HEK293 (cell line): Measurements from ENCODE around the gene GRAMD1B.

Source experiments
- CTCF ChIA-PET: fragments of 350-600 bp; formaldehyde crosslinking; extraction: SDS; loops from one replicate; lab custom pipeline; 2021; ENCODE audit warnings: antibody characterized with exemption; lab: Yijun Ruan, JAX
- POLR2A ChIA-PET: fragments of 300-600 bp; formaldehyde crosslinking; extraction: SDS; loops from one replicate; lab custom pipeline; 2020; ENCODE audit warnings: antibody characterized with exemption, inconsistent platforms; lab: Yijun Ruan, JAX
- H3K27ac ChIP-seq: fragments of 200-500 bp; sonication (Bioruptor generic); 2 replicates; pipeline ENCODE4 v1.5.1; 2014; ENCODE audit warnings: low read depth, low read length, control low read depth, inconsistent platforms; ENCODE audit errors: extremely low read depth
- H3K36me3 ChIP-seq, 2 experiments: fragments of 200-500 bp in 1 of 2; sonication (Bioruptor generic) in 1 of 2; 1 replicate in 1 of 2; 2 replicates in 1 of 2; pipeline ENCODE4 v1.5.1; 2014 to 2017; ENCODE audit warnings: inconsistent platforms in 2 of 2, low read length in 2 of 2; ENCODE audit not compliant: control insufficient read depth in 2 of 2, insufficient read depth in 1 of 2
- H3K4me1 ChIP-seq: fragments of 200-500 bp; sonication (Bioruptor generic); 2 replicates; pipeline ENCODE4 v1.5.1; 2014; ENCODE audit warnings: mild to moderate bottlenecking, low read length, inconsistent platforms; ENCODE audit not compliant: control insufficient read depth, insufficient read depth
- H3K4me3 ChIP-seq: 2 replicates; pipeline ENCODE4 v1.5.1; 2011; ENCODE audit warnings: low read depth, mild to moderate bottlenecking, control low read depth, low read length, moderate library complexity
- H3K9me3 ChIP-seq: fragments of 200-500 bp; sonication (Bioruptor generic); 2 replicates; pipeline ENCODE4 v1.5.1; 2014; ENCODE audit warnings: low read depth, low read length, inconsistent platforms; ENCODE audit not compliant: control insufficient read depth, insufficient read depth
- EGR2 ChIP-seq: fragments of 450-650 bp; formaldehyde crosslinking; IDR thresholded peaks from 2 replicates; pipeline ENCODE4 v1.5.1; 2016; ENCODE audit warnings: low read depth, missing biosample characterization, missing genetic modification characterization
- KLF10 ChIP-seq: fragments of 450-650 bp; IDR thresholded peaks from 2 replicates; pipeline ENCODE4 v1.5.1; 2018; ENCODE audit warnings: missing biosample characterization, mild to moderate bottlenecking, missing genetic modification characterization
- TRIM28 ChIP-seq: IDR thresholded peaks from 2 replicates; pipeline ENCODE4 v1.6.1; 2011; ENCODE audit warnings: low read length, control low read depth, borderline replicate concordance
- YY1 ChIP-seq: fragments of 450-650 bp; formaldehyde crosslinking; IDR thresholded peaks from 2 replicates; pipeline ENCODE4 v1.5.1; 2018; ENCODE audit warnings: missing biosample characterization, missing genetic modification characterization
- YY2 ChIP-seq: fragments of 450-650 bp; formaldehyde crosslinking; IDR thresholded peaks from 2 replicates; pipeline ENCODE4 v1.5.1; 2016; ENCODE audit warnings: missing biosample characterization, missing genetic modification characterization
- ZBTB48 ChIP-seq: fragments of 450-650 bp; formaldehyde crosslinking; IDR thresholded peaks from 2 replicates; pipeline ENCODE4 v1.5.1; 2016; ENCODE audit warnings: missing biosample characterization, missing genetic modification characterization
- ZFHX2 ChIP-seq: fragments of 450-650 bp; formaldehyde crosslinking; conservative IDR thresholded peaks from 2 replicates; pipeline ENCODE4 v1.5.1; 2016; ENCODE audit warnings: missing biosample characterization, missing genetic modification characterization
- ZNF223 ChIP-seq: fragments of 450-650 bp; formaldehyde crosslinking; IDR thresholded peaks from 2 replicates; pipeline ENCODE4 v1.5.1; 2016; ENCODE audit warnings: missing biosample characterization, missing genetic modification characterization
- ZNF239 ChIP-seq: fragments of 450-650 bp; formaldehyde crosslinking; IDR thresholded peaks from 2 replicates; pipeline ENCODE4 v1.5.1; 2016; ENCODE audit warnings: missing biosample characterization, missing genetic modification characterization
- ZNF248 ChIP-seq: fragments of 450-650 bp; formaldehyde crosslinking; IDR thresholded peaks from 2 replicates; pipeline ENCODE4 v1.5.1; 2017; ENCODE audit warnings: missing biosample characterization, missing genetic modification characterization
- ZNF335 ChIP-seq: fragments of 450-650 bp; formaldehyde crosslinking; conservative IDR thresholded peaks from 2 replicates; pipeline ENCODE4 v1.5.1; 2016; ENCODE audit warnings: missing biosample characterization, missing genetic modification characterization
- ZNF585B ChIP-seq: fragments of 450-650 bp; formaldehyde crosslinking; IDR thresholded peaks from 2 replicates; pipeline ENCODE4 v1.5.1; 2016; ENCODE audit warnings: missing biosample characterization, missing genetic modification characterization
- ZNF624 ChIP-seq: fragments of 450-650 bp; formaldehyde crosslinking; IDR thresholded peaks from 2 replicates; pipeline ENCODE4 v1.5.1; 2017; ENCODE audit warnings: missing biosample characterization, missing genetic modification characterization
- ZNF707 ChIP-seq: fragments of 450-650 bp; formaldehyde crosslinking; IDR thresholded peaks from 2 replicates; pipeline ENCODE4 v1.5.1; 2016; ENCODE audit warnings: missing biosample characterization, missing genetic modification characterization
- ZNF791 ChIP-seq: fragments of 450-650 bp; formaldehyde crosslinking; IDR thresholded peaks from 2 replicates; pipeline ENCODE4 v1.5.1; 2016; ENCODE audit warnings: missing biosample characterization, missing genetic modification characterization
- TF ChIP-seq, protein P1 (sequence below): fragments of 450-650 bp; formaldehyde crosslinking; IDR thresholded peaks from 2 replicates; pipeline ENCODE4; 2016; ENCODE audit warnings: missing biosample characterization, missing genetic modification characterization
- TF ChIP-seq, protein P2 (sequence below): sonication (generic); formaldehyde crosslinking; IDR thresholded peaks from 2 replicates; pipeline ENCODE4 v1.8.1; 2022; ENCODE audit warnings: mild to moderate bottlenecking, moderate library complexity, missing genetic modification reagents
- TF ChIP-seq, protein P3 (sequence below): fragments of 450-650 bp; IDR thresholded peaks from 2 replicates; pipeline ENCODE4 v1.5.1; 2018; ENCODE audit warnings: missing biosample characterization, missing genetic modification characterization
- TF ChIP-seq, protein P4 (sequence below): fragments of 450-650 bp; formaldehyde crosslinking; IDR thresholded peaks from 2 replicates; pipeline ENCODE4 v1.5.1; 2017; ENCODE audit warnings: missing biosample characterization, missing genetic modification characterization
- TF ChIP-seq, protein P5 (sequence below): fragments of 450-650 bp; formaldehyde crosslinking; IDR thresholded peaks from 2 replicates; pipeline ENCODE4 v1.5.1; 2016; ENCODE audit warnings: missing biosample characterization, missing genetic modification characterization

GRAMD1B gene

DNA sequence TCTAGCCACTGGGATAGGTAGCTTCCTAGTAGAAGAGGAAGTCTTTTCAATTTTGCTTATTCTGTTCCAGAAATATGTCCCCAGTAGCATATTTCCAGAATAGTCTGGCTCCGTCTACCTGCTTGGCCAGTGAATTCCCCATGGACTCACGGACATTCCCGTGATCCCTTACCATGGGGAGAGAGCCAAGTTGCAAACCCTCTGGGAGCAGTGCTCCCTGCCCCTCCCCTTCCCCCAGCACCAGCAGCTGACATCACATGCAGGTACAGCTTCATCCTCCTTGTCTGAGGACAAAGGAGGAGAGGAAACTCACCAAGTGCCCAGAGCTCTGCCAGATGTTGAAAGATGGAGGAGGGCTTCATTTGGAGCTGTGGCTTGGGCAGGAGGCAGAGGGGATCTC, 61.2 kb downstream of the GRAMD1B start:
- ChIA-PET CTCF (interaction anchor here (0.5 to 1.2 kb wide), 3 partner anchors 13 to 133 kb away, joined by 3 to 4 read pairs (median 3); no protein-coding TSS in a partner anchor), POLR2A (interaction anchor here (0.9 kb wide), 1 partner anchor 429 kb away, joined by 4 read pairs; the partner anchor contains the start of gene HSPA8)
- H3K27ac ChIP-seq: no peak overlapping the region
- H3K4me1 ChIP-seq: no peaks in the 10 kb centered on the region
- no peaks in the 10 kb centered on the region for H3K36me3 ChIP-seq
- H3K9me3 ChIP-seq: no peaks in the 10 kb centered on the region
- no peak overlapping the region for H3K4me3 ChIP-seq
- TF ChIP-seq ZNF248 (tag by site-specific recombination) (no peak), ZNF239 (tag by site-specific recombination) (no peak), ZNF624 (tag by site-specific recombination) (no peak), YY2 (tag by site-specific recombination) (no peak), ZNF223 (no peak), ZBTB48 (no peak)
- TF ChIP-seq, protein P1, sequence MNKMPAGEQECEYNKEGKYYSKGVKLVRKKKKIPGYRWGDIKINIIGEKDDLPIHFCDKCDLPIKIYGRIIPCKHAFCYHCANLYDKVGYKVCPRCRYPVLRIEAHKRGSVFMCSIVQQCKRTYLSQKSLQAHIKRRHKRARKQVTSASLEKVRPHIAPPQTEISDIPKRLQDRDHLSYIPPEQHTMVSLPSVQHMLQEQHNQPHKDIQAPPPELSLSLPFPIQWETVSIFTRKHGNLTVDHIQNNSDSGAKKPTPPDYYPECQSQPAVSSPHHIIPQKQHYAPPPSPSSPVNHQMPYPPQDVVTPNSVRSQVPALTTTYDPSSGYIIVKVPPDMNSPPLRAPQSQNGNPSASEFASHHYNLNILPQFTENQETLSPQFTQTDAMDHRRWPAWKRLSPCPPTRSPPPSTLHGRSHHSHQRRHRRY: no peak
- TF ChIP-seq, protein P2, sequence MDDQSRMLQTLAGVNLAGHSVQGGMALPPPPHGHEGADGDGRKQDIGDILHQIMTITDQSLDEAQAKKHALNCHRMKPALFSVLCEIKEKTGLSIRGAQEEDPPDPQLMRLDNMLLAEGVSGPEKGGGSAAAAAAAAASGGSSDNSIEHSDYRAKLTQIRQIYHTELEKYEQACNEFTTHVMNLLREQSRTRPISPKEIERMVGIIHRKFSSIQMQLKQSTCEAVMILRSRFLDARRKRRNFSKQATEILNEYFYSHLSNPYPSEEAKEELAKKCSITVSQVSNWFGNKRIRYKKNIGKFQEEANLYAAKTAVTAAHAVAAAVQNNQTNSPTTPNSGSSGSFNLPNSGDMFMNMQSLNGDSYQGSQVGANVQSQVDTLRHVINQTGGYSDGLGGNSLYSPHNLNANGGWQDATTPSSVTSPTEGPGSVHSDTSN: no peak
- TF ChIP-seq, all 188 proteins: peak for 0

DNA sequence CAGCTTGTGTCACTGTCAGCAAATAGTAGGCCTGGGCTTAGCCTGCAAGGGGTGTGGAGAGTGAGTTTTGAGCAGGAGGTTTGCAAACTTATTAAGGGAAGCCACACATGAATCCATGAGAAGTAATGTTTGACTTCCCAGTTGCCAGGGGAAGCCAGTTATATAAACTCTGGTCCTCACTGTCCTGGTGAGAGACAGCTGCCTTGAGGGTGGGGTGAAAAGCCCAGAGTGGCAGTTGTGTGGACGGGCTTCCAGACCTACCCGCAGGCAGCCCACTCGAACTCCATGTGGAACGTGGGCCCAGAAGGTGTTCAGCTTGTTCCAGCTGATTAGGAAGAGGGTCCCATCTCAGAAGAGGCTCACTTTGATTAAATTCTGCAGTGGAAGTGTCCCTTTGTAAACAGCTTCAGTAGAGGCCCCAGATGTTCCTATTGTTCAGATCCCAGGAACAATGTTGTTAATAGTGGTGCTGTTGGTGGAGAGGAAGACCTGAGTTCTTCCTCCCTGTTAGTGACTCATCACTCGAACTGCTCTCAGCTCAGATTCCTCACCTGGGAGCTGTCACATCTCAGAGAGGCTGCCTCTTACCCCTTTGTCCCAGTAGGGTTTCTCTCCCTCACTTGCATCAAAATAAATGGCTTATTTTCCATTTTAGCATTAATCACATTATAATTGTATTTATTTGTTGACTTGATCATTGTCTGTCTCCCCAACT, 63.4 kb downstream of the GRAMD1B start:
- no peaks in the 10 kb centered on the region for H3K9me3 ChIP-seq
- TF ChIP-seq, protein P3, sequence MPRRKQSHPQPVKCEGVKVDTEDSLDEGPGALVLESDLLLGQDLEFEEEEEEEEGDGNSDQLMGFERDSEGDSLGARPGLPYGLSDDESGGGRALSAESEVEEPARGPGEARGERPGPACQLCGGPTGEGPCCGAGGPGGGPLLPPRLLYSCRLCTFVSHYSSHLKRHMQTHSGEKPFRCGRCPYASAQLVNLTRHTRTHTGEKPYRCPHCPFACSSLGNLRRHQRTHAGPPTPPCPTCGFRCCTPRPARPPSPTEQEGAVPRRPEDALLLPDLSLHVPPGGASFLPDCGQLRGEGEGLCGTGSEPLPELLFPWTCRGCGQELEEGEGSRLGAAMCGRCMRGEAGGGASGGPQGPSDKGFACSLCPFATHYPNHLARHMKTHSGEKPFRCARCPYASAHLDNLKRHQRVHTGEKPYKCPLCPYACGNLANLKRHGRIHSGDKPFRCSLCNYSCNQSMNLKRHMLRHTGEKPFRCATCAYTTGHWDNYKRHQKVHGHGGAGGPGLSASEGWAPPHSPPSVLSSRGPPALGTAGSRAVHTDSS (tag by site-specific recombination): peak; percentile 64
- TF ChIP-seq ZNF335 (tag by site-specific recombination) (peak; percentile 57), TRIM28 (no peak)
- TF ChIP-seq, protein P4, sequence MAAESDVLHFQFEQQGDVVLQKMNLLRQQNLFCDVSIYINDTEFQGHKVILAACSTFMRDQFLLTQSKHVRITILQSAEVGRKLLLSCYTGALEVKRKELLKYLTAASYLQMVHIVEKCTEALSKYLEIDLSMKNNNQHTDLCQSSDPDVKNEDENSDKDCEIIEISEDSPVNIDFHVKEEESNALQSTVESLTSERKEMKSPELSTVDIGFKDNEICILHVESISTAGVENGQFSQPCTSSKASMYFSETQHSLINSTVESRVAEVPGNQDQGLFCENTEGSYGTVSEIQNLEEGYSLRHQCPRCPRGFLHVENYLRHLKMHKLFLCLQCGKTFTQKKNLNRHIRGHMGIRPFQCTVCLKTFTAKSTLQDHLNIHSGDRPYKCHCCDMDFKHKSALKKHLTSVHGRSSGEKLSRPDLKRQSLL (tag by site-specific recombination): no peak
- no peaks in the 10 kb centered on the region for H3K36me3 ChIP-seq
- H3K27ac ChIP-seq: no peak overlapping the region
- no peak overlapping the region for H3K4me3 ChIP-seq
- ChIA-PET POLR2A (no interaction called here), CTCF (interaction anchor here (0.6 to 1.5 kb wide), 7 partner anchors 10 to 87 kb away, joined by 3 to 7 read pairs (median 3); no protein-coding TSS in a partner anchor)
- H3K4me1 ChIP-seq: no peaks in the 10 kb centered on the region

DNA sequence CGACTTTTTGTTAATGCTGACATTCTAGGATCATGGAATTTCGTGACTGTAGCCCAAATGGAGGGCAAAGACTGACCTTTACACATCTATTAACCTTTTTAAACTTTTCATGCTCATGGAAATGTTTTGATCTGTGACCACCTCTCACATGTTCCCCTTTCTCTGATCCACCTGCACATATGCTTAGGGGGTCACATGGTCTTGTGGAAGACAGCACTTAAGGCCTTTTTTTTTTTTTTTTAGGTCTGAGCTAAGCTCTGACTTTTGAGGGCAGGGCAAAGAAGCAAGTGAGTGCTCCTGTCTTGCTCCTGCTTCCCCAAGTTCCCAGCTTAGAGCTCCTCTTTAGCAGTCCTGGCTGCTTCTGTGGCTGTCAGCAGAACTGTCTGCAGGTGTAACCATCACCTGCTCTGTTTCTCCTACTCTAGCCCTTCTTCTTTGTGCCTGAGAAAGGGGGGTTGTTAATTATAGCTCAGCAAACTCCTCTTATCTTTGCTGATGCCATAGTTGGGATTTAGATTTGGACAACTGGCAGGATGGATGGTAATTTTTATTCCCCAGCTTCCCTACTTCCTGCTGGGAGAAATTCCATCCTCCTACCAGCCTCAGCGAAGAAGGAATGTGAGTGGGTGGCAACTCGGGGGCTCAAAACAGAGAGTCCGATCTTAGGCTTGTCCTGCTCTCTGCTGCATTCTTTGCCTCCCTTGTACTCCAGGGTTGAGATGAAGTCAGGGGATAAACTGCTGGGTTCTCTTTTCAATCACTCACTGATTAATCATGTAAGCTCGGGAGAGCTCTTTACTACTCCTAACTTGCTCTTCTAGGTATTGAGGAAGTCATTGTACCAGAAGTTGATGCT, 64.4 kb downstream of the GRAMD1B start:
- Histone ChIP-seq H3K4me3 (no peak overlapping the region), H3K9me3 (no peaks in the 10 kb centered on the region), H3K36me3 (no peaks in the 10 kb centered on the region), H3K4me1 (no peaks in the 10 kb centered on the region), H3K27ac (no peak overlapping the region)
- ChIA-PET POLR2A (interaction anchor here (0.7 kb wide), 1 partner anchor 112 kb away, joined by 3 read pairs; no protein-coding TSS in a partner anchor), CTCF (interaction anchor here (0.6 to 1.5 kb wide), 5 partner anchors 11 to 472 kb away, joined by 3 to 7 read pairs (median 3); no protein-coding TSS in a partner anchor)
- TF ChIP-seq ZNF791 (tag by site-specific recombination) (no peak), YY1 (tag by site-specific recombination) (no peak), YY2 (tag by site-specific recombination) (no peak), KLF10 (no peak), ZNF585B (no peak), ZNF707 (tag by site-specific recombination) (no peak), EGR2 (tag by site-specific recombination) (peak; percentile 40; the same call in 1 of the 2 replicates), ZFHX2 (tag by site-specific recombination) (peak; percentile 77)
- TF ChIP-seq, protein P5, sequence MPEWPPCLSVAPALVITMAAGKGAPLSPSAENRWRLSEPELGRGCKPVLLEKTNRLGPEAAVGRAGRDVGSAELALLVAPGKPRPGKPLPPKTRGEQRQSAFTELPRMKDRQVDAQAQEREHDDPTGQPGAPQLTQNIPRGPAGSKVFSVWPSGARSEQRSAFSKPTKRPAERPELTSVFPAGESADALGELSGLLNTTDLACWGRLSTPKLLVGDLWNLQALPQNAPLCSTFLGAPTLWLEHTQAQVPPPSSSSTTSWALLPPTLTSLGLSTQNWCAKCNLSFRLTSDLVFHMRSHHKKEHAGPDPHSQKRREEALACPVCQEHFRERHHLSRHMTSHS (tag by site-specific recombination): no peak
